SK-N-SH (cell line): ENCODE results near the gene XIAP.

Experiments used
- CHD2 ChIP-seq: fragments of 150-350 bp; IDR thresholded peaks from 2 replicates; pipeline ENCODE4 v1.6.1; 2018; ENCODE audit warnings: low read length; ENCODE audit not compliant: partially characterized antibody
- CTCF ChIP-seq: fragments of 200-600 bp; sonication (generic); IDR thresholded peaks from 2 replicates; pipeline ENCODE4 v1.6.1; 2017; ENCODE audit warnings: antibody characterized with exemption, mild to moderate bottlenecking, moderate library complexity
- EP300 ChIP-seq, 2 experiments: IDR thresholded peaks; 2 replicates each; pipeline versions ENCODE4 v1.4.0 to v1.6.1; 2012; ENCODE audit warnings: borderline replicate concordance in 1 of 2, low read depth in 1 of 2, low read length in 1 of 2
- IRF3 ChIP-seq: fragments of 150-350 bp; IDR thresholded peaks from 2 replicates; pipeline ENCODE4 v1.6.1; 2016; ENCODE audit warnings: mild to moderate bottlenecking, low read depth, low read length
- MAX ChIP-seq: IDR thresholded peaks from 2 replicates; pipeline ENCODE4 v1.4.0; 2012; ENCODE audit warnings: low read depth
- RAD21 ChIP-seq: IDR thresholded peaks from 2 replicates; pipeline ENCODE4 v1.6.1; 2012; ENCODE audit warnings: mild to moderate bottlenecking, low read length
- RCOR1 ChIP-seq: fragments of 150-350 bp; IDR thresholded peaks from 2 replicates; pipeline ENCODE4 v1.6.1; 2017; ENCODE audit warnings: antibody characterized with exemption, low read length
- RFX5 ChIP-seq: IDR thresholded peaks from 2 replicates; pipeline ENCODE4 v1.6.1; 2012; ENCODE audit warnings: mild to moderate bottlenecking, improper control_type of control experiment, low read length
- TAF1 ChIP-seq: IDR thresholded peaks from 2 replicates; pipeline ENCODE4 v1.6.1; 2012; ENCODE audit warnings: low read depth, mild to moderate bottlenecking, low read length, moderate library complexity, borderline replicate concordance
- USF2 ChIP-seq: fragments of 150-350 bp; IDR thresholded peaks from 2 replicates; pipeline ENCODE4 v1.6.1; 2017; ENCODE audit warnings: antibody characterized with exemption, low read length, low read depth, borderline replicate concordance
- ZBTB33 ChIP-seq: IDR thresholded peaks from 2 replicates; pipeline ENCODE4 v1.4.0; 2012; ENCODE audit warnings: low read depth, borderline replicate concordance

- TF ChIP-seq MAX (no peak), TAF1 (no peak), CTCF (no peak), IRF3 (no peak), RAD21 (no peak), ZBTB33 (no peak), RCOR1 (no peak), EP300 (IDR thresholded peaks at IDR 0.05; ENCODE audit: borderline replicate concordance in 1 of 2, low read depth in 1 of 2, low read length in 1 of 2) (no peak), USF2 (no peak), RFX5 (no peak), CHD2 (no peak)
These were observed 1.1 kb downstream of the XIAP start for GRCh38 chrX:123860983-123861382.
